Neural cell (in vitro differentiated cells): Measurements from ENCODE around the gene C9orf72. TPM values are rescaled to one million over a fixed set of nuclear protein-coding genes. Genes with fewer than 3 reads are reported as not detected.

ENCODE experiments used
- H2AFZ ChIP-seq: fragments of 200-600, 300-800 bp; sonication (generic), shearing (Covaris generic); 2 replicates; pipeline ENCODE4 v1.6.0; 2014; ENCODE audit warnings: low read depth, mild to moderate bottlenecking, antibody characterized with exemption, low read length, moderate library complexity
- H3F3A ChIP-seq: fragments of 200-600 bp; shearing (Covaris generic); 2 replicates; pipeline ENCODE4 v1.6.1; 2016; ENCODE audit warnings: mild to moderate bottlenecking, moderate library complexity, mixed read lengths, antibody characterized with exemption, low read length; ENCODE audit not compliant: insufficient read depth, poor library complexity, severe bottlenecking
- H3K27ac ChIP-seq: fragments of 200-600, 300-800 bp; sonication (generic), shearing (Covaris generic); 2 replicates; pipeline ENCODE4 v1.5.1; 2014; ENCODE audit warnings: mild to moderate bottlenecking, low read length, moderate library complexity
- H3K27me3 ChIP-seq: fragments of 300-800, 200-600 bp; sonication (generic), shearing (Covaris generic); 2 replicates; pipeline ENCODE4 v1.6.0; 2014; ENCODE audit warnings: mild to moderate bottlenecking, low read depth, low read length, moderate library complexity; ENCODE audit not compliant: insufficient read depth
- H3K36me3 ChIP-seq: fragments of 300-800, 200-600 bp; sonication (generic), shearing (Covaris generic); 2 replicates; pipeline ENCODE4 v1.5.1; 2014; ENCODE audit warnings: mild to moderate bottlenecking, antibody characterized with exemption, low read length, moderate library complexity; ENCODE audit not compliant: insufficient read depth
- H3K4me2 ChIP-seq: fragments of 300-800, 200-600 bp; sonication (generic), shearing (Covaris generic); 2 replicates; pipeline ENCODE4 v1.6.0; 2014; ENCODE audit warnings: mild to moderate bottlenecking, low read length
- H3K4me3 ChIP-seq: fragments of 300-800, 200-600 bp; sonication (generic), shearing (Covaris generic); 2 replicates; pipeline ENCODE4 v1.5.1; 2014; ENCODE audit warnings: mild to moderate bottlenecking, low read length, moderate library complexity
- H3K79me2 ChIP-seq: fragments of 200-600 bp; shearing (Covaris generic); replicated peaks from 2 replicates; pipeline ENCODE4 v1.6.0; 2014; ENCODE audit warnings: mild to moderate bottlenecking, low read length, moderate library complexity; ENCODE audit not compliant: insufficient read depth
- H3K9ac ChIP-seq: fragments of 300-800, 200-600 bp; sonication (generic), shearing (Covaris generic); 2 replicates; pipeline ENCODE4 v1.6.1; 2016; ENCODE audit warnings: mild to moderate bottlenecking, low read length, mixed read lengths
- H3K9me2 ChIP-seq: fragments of 200-600 bp; shearing (Covaris generic); 2 replicates; pipeline ENCODE4 v1.6.1; 2016; ENCODE audit warnings: mild to moderate bottlenecking, low read length, mixed read lengths; ENCODE audit not compliant: insufficient read depth
- H3K9me3 ChIP-seq: fragments of 200-600, 300-800 bp; sonication (generic), shearing (Covaris generic); 2 replicates; pipeline ENCODE4 v1.6.1; 2016; ENCODE audit warnings: mild to moderate bottlenecking, mixed run types, low read length, moderate library complexity, mixed read lengths
- H4K20me1 ChIP-seq: fragments of 200-600 bp; shearing (Covaris generic); 2 replicates; pipeline ENCODE4 v1.6.1; 2016; ENCODE audit warnings: mild to moderate bottlenecking, mixed run types; ENCODE audit not compliant: insufficient read depth
- CTCF ChIP-seq: fragments of 450-650 bp; IDR thresholded peaks from 2 replicates; pipeline ENCODE4 v1.5.1; 2014; ENCODE audit warnings: antibody characterized with exemption, mild to moderate bottlenecking, moderate library complexity; ENCODE audit not compliant: poor library complexity, severe bottlenecking
- EP300 ChIP-seq: fragments of 450-650 bp; conservative IDR thresholded peaks from 2 replicates; pipeline ENCODE4 v1.6.1; 2014; ENCODE audit warnings: antibody characterized with exemption, mild to moderate bottlenecking, moderate library complexity; ENCODE audit not compliant: poor library complexity, severe bottlenecking
- MXI1 ChIP-seq: fragments of 450-650 bp; conservative IDR thresholded peaks from 2 replicates; pipeline ENCODE4 v1.6.1; 2014; ENCODE audit warnings: antibody characterized with exemption, mild to moderate bottlenecking; ENCODE audit not compliant: poor library complexity, severe bottlenecking
- POLR2AphosphoS5 ChIP-seq: IDR thresholded peaks from 2 replicates; pipeline ENCODE4 v1.6.1; 2012
- RAD21 ChIP-seq: fragments of 450-650 bp; conservative IDR thresholded peaks from 2 replicates; pipeline ENCODE4 v1.6.1; 2014; ENCODE audit warnings: antibody characterized with exemption, mild to moderate bottlenecking, moderate library complexity
- SMC3 ChIP-seq: fragments of 450-650 bp; conservative IDR thresholded peaks from 2 replicates; pipeline ENCODE4 v1.6.1; 2014; ENCODE audit warnings: antibody characterized with exemption, mild to moderate bottlenecking, moderate library complexity; ENCODE audit not compliant: poor library complexity
- TAF1 ChIP-seq: IDR thresholded peaks from 2 replicates; pipeline ENCODE4 v1.6.1; 2012; ENCODE audit warnings: low read depth
- polyA plus RNA-seq: library from polyadenylated mRNA; depleted of rRNA; stranded (reverse); fragments of >200 nt; gene quantifications from 2 replicates; pipeline ENCODE4 v1.2.3, GENCODE V29; 2014

The C9orf72 gene
- polyA plus RNA-seq, 1 donor from 2014 or later: 166 TPM

DNA sequence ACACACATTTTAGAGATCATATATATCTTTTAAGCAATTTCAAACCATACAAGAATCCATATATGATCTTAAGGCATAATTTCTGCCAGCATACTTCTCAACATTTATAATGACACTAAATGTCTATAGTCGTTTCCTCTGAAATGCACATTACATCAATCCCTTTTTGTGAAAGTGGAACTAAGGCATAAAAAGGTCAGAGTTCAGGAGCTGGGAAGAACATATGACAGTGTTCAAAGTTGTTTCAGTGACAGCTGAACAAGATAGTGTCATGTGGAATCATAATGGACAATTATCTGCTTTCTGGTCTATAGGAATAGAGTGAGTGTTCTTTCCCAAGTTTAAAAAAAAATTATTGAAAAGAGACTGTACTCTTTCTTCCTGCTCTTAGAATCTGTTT lies 41.2 kb downstream of the C9orf72 start:
- Histone ChIP-seq H3K4me2 (no peak overlapping the region), H3K9me3 (no peaks in the 10 kb centered on the region), H3K36me3 (peaks cover 10% of the 10 kb centered on the region), H3K9me2 (no peaks in the 10 kb centered on the region), H3K27me3 (peaks cover 7% of the 10 kb centered on the region), H3K4me3 (no peak overlapping the region), H2AFZ (no peak overlapping the region), H3F3A (peaks cover 3% of the 10 kb centered on the region), H3K79me2 (peaks cover 7% of the 10 kb centered on the region), H3K9ac (no peak overlapping the region), H4K20me1 (no peaks in the 10 kb centered on the region), H3K27ac (no peak overlapping the region)
- TF ChIP-seq CTCF (no peak), RAD21 (no peak), MXI1 (no peak)

GRCh38 chr9:27530915-27531755 lies 42.1 kb downstream of the C9orf72 start:
- H3K79me2 ChIP-seq: peaks cover 7% of the 10 kb centered on the region
- H3K9ac ChIP-seq: no peak overlapping the region
- H3K4me3 ChIP-seq: peak overlapping the region; percentile 32
- H3K27me3 ChIP-seq: peaks cover 7% of the 10 kb centered on the region
- H3K4me2 ChIP-seq: no peak overlapping the region
- H3K27ac ChIP-seq: peak overlapping the region; percentile 42
- H3K9me2 ChIP-seq: no peaks in the 10 kb centered on the region
- peaks cover 10% of the 10 kb centered on the region for H3K36me3 ChIP-seq
- no peak overlapping the region for H2AFZ ChIP-seq
- H3F3A ChIP-seq: peaks cover 3% of the 10 kb centered on the region
- no peaks in the 10 kb centered on the region for H3K9me3 ChIP-seq
- TF ChIP-seq MXI1: no peak
- TF ChIP-seq RAD21: no peak
- peak; percentile 8 for TF ChIP-seq EP300
- TF ChIP-seq CTCF: no peak
- TF ChIP-seq TAF1: no peak
- TF ChIP-seq SMC3: no peak
- H4K20me1 ChIP-seq: no peaks in the 10 kb centered on the region

- Histone ChIP-seq H3K9me3 (no peaks in the 10 kb centered on the region), H3K9ac (peak within 1 kb of the TSS; percentile 64), H2AFZ (peak within 1 kb of the TSS; percentile 52), H4K20me1 (no peaks in the 10 kb centered on the region), H3K9me2 (no peaks in the 10 kb centered on the region), H3K27me3 (peaks cover 7% of the 10 kb centered on the region), H3K4me3 (peak within 1 kb of the TSS; percentile 81), H3K36me3 (peaks cover 3% of the 10 kb centered on the region), H3K79me2 (peaks cover 7% of the 10 kb centered on the region), H3K4me2 (peak within 1 kb of the TSS; percentile 76), H3K27ac (peak within 1 kb of the TSS; percentile 24), H3F3A (peaks cover 3% of the 10 kb centered on the region)
- peak; percentile 82 for TF ChIP-seq RAD21
- TF ChIP-seq EP300: no peak
- no peak for TF ChIP-seq TAF1
- peak; percentile 76 for TF ChIP-seq MXI1
- TF ChIP-seq CTCF: peak; percentile 95
- peak; percentile 91 for TF ChIP-seq SMC3
- TF ChIP-seq POLR2AphosphoS5: peak; percentile 33
These were observed 43.7 kb downstream of the C9orf72 start, which contains the start of gene MOB3B for GRCh38 chr9:27529316-27530278. TSS of gene MOB3B (minus strand) at chr9:27529814. CDS start at chr9:27455550, 74,264 bp downstream.
